K562 (cell line): ENCODE data around the gene REC8. TPM values are rescaled to one million over a fixed set of nuclear protein-coding genes. Genes with fewer than 3 reads are reported as not detected.

Experiments used
- BMI1 ChIP-seq: fragments of 150-350 bp; IDR thresholded peaks from 2 replicates; pipeline ENCODE4 v1.6.1; 2014; ENCODE audit warnings: low read length
- CEBPG ChIP-seq, 3 experiments: fragments of 200-800 bp in 1 of 3; sonication (Bioruptor generic) in 1 of 3; sonication (generic) in 1 of 3; formaldehyde crosslinking in 1 of 3; IDR thresholded peaks in 2 of 3; conservative IDR thresholded peaks in 1 of 3; 2 replicates each; pipeline versions ENCODE4 v1.6.1 to v1.8.0; 2016 to 2022; ENCODE audit warnings: missing compliant biosample characterization in 2 of 3, missing genetic modification characterization in 2 of 3, mild to moderate bottlenecking in 1 of 3, missing genetic modification reagents in 1 of 3
- HOXB6 ChIP-seq: fragments of 250-450 bp; sonication (Bioruptor Pico); IDR thresholded peaks from 2 replicates; pipeline ENCODE4 v1.5.1; 2022; ENCODE audit warnings: mild to moderate bottlenecking, borderline replicate concordance
- ILK ChIP-seq: fragments of 450-650 bp; IDR thresholded peaks from 2 replicates; pipeline ENCODE4 v1.6.1; 2016; ENCODE audit warnings: missing genetic modification characterization, low read depth, mild to moderate bottlenecking, missing compliant biosample characterization, moderate library complexity, borderline replicate concordance
- KHSRP ChIP-seq: fragments of 450-650 bp; IDR thresholded peaks from 2 replicates; pipeline ENCODE4 v1.6.1; 2017
- KLF10 ChIP-seq: fragments of 250-450 bp; sonication (Bioruptor Pico); IDR thresholded peaks from 2 replicates; pipeline ENCODE4 v1.6.1; 2021; ENCODE audit warnings: matching md5 sums
- MAX ChIP-seq: sonication (generic); formaldehyde crosslinking; IDR thresholded peaks from 2 replicates; pipeline ENCODE4 v1.9.0; 2022; ENCODE audit warnings: mild to moderate bottlenecking, missing genetic modification reagents
- MYC ChIP-seq, 2 experiments: fragments of 250-450 bp in 1 of 2; sonication (Bioruptor Pico) in 1 of 2; IDR thresholded peaks; 2 replicates each; pipeline versions ENCODE4 v1.5.1 to v1.6.1; 2012 to 2021; ENCODE audit warnings: low read depth in 2 of 2, borderline replicate concordance in 1 of 2, improper control_type of control experiment in 1 of 2, low read length in 1 of 2, mild to moderate bottlenecking in 1 of 2, moderate library complexity in 1 of 2
- PML ChIP-seq: IDR thresholded peaks from 2 replicates; pipeline ENCODE4 v1.6.1; 2012; ENCODE audit warnings: low read length, inconsistent platforms
- POLR2AphosphoS2 ChIP-seq: IDR thresholded peaks from 2 replicates; pipeline ENCODE4 v1.6.1; 2012; ENCODE audit warnings: low read length, improper control_type of control experiment
- PTBP1 ChIP-seq: fragments of 200-400 bp; formaldehyde crosslinking; IDR thresholded peaks from 2 replicates; pipeline ENCODE4 v1.6.1; 2017; ENCODE audit warnings: low read depth, low read length
- PTTG1 ChIP-seq: fragments of 450-650 bp; IDR thresholded peaks from 2 replicates; pipeline ENCODE4 v1.6.1; 2016; ENCODE audit warnings: low read depth, mild to moderate bottlenecking, missing genetic modification characterization, missing compliant biosample characterization
- RB1 ChIP-seq: fragments of 450-650 bp; IDR thresholded peaks from 2 replicates; pipeline ENCODE4 v1.6.1; 2017; ENCODE audit warnings: low read depth, mild to moderate bottlenecking
- RFX1 ChIP-seq: fragments of 450-650 bp; IDR thresholded peaks from 2 replicates; pipeline ENCODE4 v1.6.1; 2016; ENCODE audit warnings: mild to moderate bottlenecking, moderate library complexity
- SAP30 ChIP-seq: fragments of 200-600 bp; sonication (generic); IDR thresholded peaks from 2 replicates; pipeline ENCODE4 v1.6.1; 2012; ENCODE audit warnings: borderline replicate concordance, low read depth, mild to moderate bottlenecking, moderate library complexity, low read length, control low read depth, inconsistent platforms; ENCODE audit not compliant: insufficient read depth, poor library complexity, severe bottlenecking
- SPI1 ChIP-seq: IDR thresholded peaks from 2 replicates; pipeline ENCODE4 v1.6.1; 2011; ENCODE audit warnings: low read depth, low read length, control low read depth, borderline replicate concordance
- ZFP1 ChIP-seq: fragments of 450-650 bp; formaldehyde crosslinking; IDR thresholded peaks from 2 replicates; pipeline ENCODE4 v1.4.0; 2020; ENCODE audit warnings: mild to moderate bottlenecking, mixed read lengths
- ZFP91 ChIP-seq: sonication (generic); formaldehyde crosslinking; IDR thresholded peaks from 2 replicates; pipeline ENCODE4 v1.8.0; 2022; ENCODE audit warnings: mild to moderate bottlenecking, missing genetic modification reagents
- ZNF140 ChIP-seq: fragments of 250-450 bp; sonication (Bioruptor Pico); IDR thresholded peaks from 2 replicates; pipeline ENCODE4 v1.8.0; 2021; ENCODE audit warnings: moderate library complexity, mild to moderate bottlenecking, inconsistent platforms
- ZNF146 ChIP-seq: IDR thresholded peaks from one replicate; pipeline ENCODE4 v1.6.1; 2018; ENCODE audit warnings: missing compliant biosample characterization; ENCODE audit not compliant: unreplicated experiment
- ZNF655 ChIP-seq: fragments of 250-450 bp; sonication (Bioruptor Pico); IDR thresholded peaks from 2 replicates; pipeline ENCODE4 v1.5.0; 2021
- ZNF699 ChIP-seq: fragments of 250-450 bp; sonication (Bioruptor Pico); IDR thresholded peaks from 2 replicates; pipeline ENCODE4 v1.8.0; 2021; ENCODE audit warnings: mild to moderate bottlenecking, moderate library complexity; ENCODE audit not compliant: insufficient replicate concordance
- polyA plus RNA-seq, 8 experiments: library from polyadenylated mRNA; depleted of rRNA in 4 of 8; stranded (reverse) in 5 of 8; unstranded in 3 of 8; fragments of >200 nt; fragmentation: Nextera tagmentation in 2 of 8; fragmentation: Illumina TruSeq in 1 of 8; extraction: Ambion mirVana in 2 of 8; extraction: Trizol in 1 of 8; gene quantifications; 2 replicates each; pipeline versions ENCODE4 v1.2.1 to v1.2.3, GENCODE V29; 2011 to 2014; ENCODE audit warnings: inconsistent platforms in 1 of 8, missing spikeins in 1 of 8
- total RNA-seq, 7 experiments: library from RNA; depleted of rRNA in 6 of 7; stranded (reverse); fragments of >200 nt in 6 of 7; fragmentation: Illumina TruSeq in 2 of 7; extraction: Trizol in 2 of 7; gene quantifications; 2 replicates each; pipeline versions ENCODE4 v1.2.1 to v1.2.3, GENCODE V29; 2011 to 2021; ENCODE audit warnings: low replicate concordance in 1 of 7
- TF ChIP-seq, protein P1 (sequence below): fragments of 250-450 bp; sonication (Bioruptor Pico); IDR thresholded peaks from 2 replicates; pipeline ENCODE4 v1.4.0; 2020; ENCODE audit warnings: borderline replicate concordance

The REC8 gene
- total and polyA plus RNA-seq, 9 of the 15 experiments (the other 6 are each of a cell fraction or from before 2014, with no cell fraction given): 0.11 to 2.5 (median 0.85) TPM

DNA sequence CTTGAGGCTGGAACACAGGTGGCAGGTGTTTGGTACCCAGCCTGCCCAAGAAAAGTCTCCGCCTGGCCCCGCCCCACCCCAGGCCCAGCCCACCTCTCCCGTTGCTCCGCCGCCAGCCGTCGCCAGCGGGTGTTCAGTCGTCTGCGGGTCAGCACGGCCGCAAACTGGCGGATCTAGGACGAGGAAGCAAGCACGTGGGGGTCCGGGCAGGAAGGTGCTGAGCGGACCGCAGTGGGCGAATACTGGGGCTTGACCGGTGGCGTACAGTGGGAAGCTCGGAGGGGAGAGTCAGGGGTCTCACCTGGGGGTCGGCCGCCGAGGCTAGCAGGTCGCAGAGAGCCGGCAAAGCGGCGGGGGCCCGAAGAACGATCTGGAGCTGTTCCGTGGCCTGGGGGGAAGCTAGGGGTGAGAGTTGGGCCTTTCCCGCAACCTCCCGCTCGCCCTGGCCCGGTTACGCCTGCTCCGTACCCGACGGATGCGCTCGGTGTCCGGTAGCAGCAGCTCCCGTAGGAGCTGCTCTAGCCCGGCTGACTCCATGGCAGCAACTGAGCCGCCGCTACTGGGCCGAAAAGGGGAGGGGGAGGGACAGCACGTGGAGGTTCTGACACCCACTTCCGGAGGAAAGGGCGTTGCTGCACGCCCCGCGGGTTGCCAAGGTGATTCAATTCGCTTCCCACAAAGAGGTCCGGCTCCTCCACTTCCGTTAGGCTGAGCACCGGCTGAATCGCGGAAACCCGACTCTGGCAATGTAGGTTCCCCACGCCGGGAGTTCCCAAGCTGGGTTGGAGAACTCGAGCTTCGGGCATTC lies 16.6 kb downstream of the REC8 start, which contains the start of gene IPO4 (continued):
- TF ChIP-seq CEBPG (CRISPR knock-in tag; IDR thresholded peaks at IDR 0.05) (peak; percentile 8; the same call in 1 of the 2 replicates), CEBPG (tag; conservative IDR thresholded peaks at IDR 0.05 in 1 of 2, IDR thresholded peaks at IDR 0.05 in 1 of 2) (no peak), KLF10 (no peak), ZNF699 (no peak), ZNF140 (CRISPR knock-in tag) (no peak), SAP30 (peak; percentile 97), ZNF655 (CRISPR knock-in tag) (no peak), KHSRP (no peak), ILK (tag) (no peak), RB1 (peak; percentile 80; the same call in 1 of the 2 replicates), SPI1 (peak; percentile 43; the same call in 1 of the 2 replicates), HOXB6 (CRISPR knock-in tag) (no peak), ZFP1 (no peak), MAX (peak; percentile 96), ZFP91 (CRISPR knock-in tag) (no peak), RFX1 (peak; percentile 96), PTBP1 (peak; percentile 38; the same call in 1 of the 2 replicates), MYC (IDR thresholded peaks at IDR 0.05; ENCODE audit: low read depth, low read length) (peak; percentile 98), MYC (CRISPR knock-in tag; IDR thresholded peaks at IDR 0.05; ENCODE audit: borderline replicate concordance, low read depth) (peak; percentile 92), PTTG1 (tag) (no peak), POLR2AphosphoS2 (peak; percentile 91; the same call in 1 of the 2 replicates), ZNF146 (CRISPR knock-in tag) (no peak), BMI1 (peak; percentile 83), PML (no peak)
- TF ChIP-seq, protein P1, sequence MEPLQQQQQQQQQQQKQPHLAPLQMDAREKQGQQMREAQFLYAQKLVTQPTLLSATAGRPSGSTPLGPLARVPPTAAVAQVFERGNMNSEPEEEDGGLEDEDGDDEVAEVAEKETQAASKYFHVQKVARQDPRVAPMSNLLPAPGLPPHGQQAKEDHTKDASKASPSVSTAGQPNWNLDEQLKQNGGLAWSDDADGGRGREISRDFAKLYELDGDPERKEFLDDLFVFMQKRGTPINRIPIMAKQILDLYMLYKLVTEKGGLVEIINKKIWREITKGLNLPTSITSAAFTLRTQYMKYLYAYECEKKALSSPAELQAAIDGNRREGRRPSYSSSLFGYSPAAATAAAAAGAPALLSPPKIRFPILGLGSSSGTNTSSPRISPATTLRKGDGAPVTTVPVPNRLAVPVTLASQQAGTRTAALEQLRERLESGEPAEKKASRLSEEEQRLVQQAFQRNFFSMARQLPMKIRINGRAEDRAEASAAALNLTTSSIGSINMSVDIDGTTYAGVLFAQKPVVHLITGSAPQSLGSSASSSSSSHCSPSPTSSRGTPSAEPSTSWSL (CRISPR knock-in tag): no peak
